Measurements from ENCODE around the gene SPINK1. TPM values are rescaled to one million over a fixed set of nuclear protein-coding genes. Genes with fewer than 3 reads are reported as not detected.
"Not testable (repeated sequence)": the region's sequence is repeated elsewhere in the genome, so short reads cannot be mapped to it uniquely, and the experiment has no call there.

Gene SPINK1
- total and polyA plus RNA-seq, 11 donors: 0.50 to 32.4 (median 3.5) TPM; not detected in 3

- 50 to 62% (median 59%) methylated on average over 5 of the region's 5 CpGs for WGBS, 4 donors
These were observed 21.4 kb downstream of the SPINK1 start for GRCh38 chr5:147809830-147810666.

GRCh38 chr5:147805030-147805454 lies 26.4 kb downstream of the SPINK1 start:
- WGBS, 4 donors: 53 to 69% (median 64%) methylated on average over 6 of the region's 6 CpGs
- ATAC-seq (peak in 3 of 4 donors; percentile 24 to 71 (median 56)), DNase-seq (peak in 3 of 5 donors; percentile 10 to 27 (median 21))
- no peaks in the 10 kb centered on the region for H3K9me3 ChIP-seq
- peak overlapping the region in 1 of 12 donors; percentile 62 for H3K27ac ChIP-seq
- no peak overlapping the region for H3K4me3 ChIP-seq
- H3K4me1 ChIP-seq: peaks cover 0 to 15% (median 0%) of the 10 kb centered on the region in 12 donors
- intact Hi-C loops (cut with DNase I): no loop called here
- no peak for TF ChIP-seq CTCF (IDR thresholded peaks at IDR 0.05)
- no peak for TF ChIP-seq POLR2A (IDR thresholded peaks at IDR 0.05)
- H3K36me3 ChIP-seq: no peaks in the 10 kb centered on the region
- peaks cover 0 to 12% (median 0%) of the 10 kb centered on the region in 9 donors for H3K27me3 ChIP-seq

More at GRCh38 chr5:147809830-147810666, 21.4 kb downstream of the SPINK1 start:
- peaks cover 0 to 5% (median 0%) of the 10 kb centered on the region in 12 donors for H3K9me3 ChIP-seq
- H3K27me3 ChIP-seq: peaks cover 0 to 12% (median 0%) of the 10 kb centered on the region in 9 donors
- no peaks in the 10 kb centered on the region for H3K36me3 ChIP-seq
- intact Hi-C loops (cut with DNase I): no loop called here
- peaks cover 0 to 6% (median 0%) of the 10 kb centered on the region in 12 donors for H3K4me1 ChIP-seq
- no peak for DNase-seq
- TF ChIP-seq POLR2A (IDR thresholded peaks at IDR 0.05) (no peak), CTCF (IDR thresholded peaks at IDR 0.05) (no peak)
- no peak for ATAC-seq
- no peak overlapping the region for H3K27ac ChIP-seq
- no peak overlapping the region for H3K4me3 ChIP-seq

GRCh38 chr5:147804334-147804733 lies 27.1 kb downstream of the SPINK1 start:
- intact Hi-C loops (cut with DNase I): no loop called here
- H3K27me3 ChIP-seq: peaks cover 0 to 12% (median 0%) of the 10 kb centered on the region in 9 donors
- peaks cover 0 to 15% (median 0%) of the 10 kb centered on the region in 12 donors for H3K4me1 ChIP-seq
- peak overlapping the region in 1 of 12 donors; percentile 52 for H3K27ac ChIP-seq
- no peaks in the 10 kb centered on the region for H3K36me3 ChIP-seq
- 61 to 69% (median 66%) methylated on average over 3 of the region's 3 CpGs for WGBS, 4 donors
- H3K4me3 ChIP-seq: no peak overlapping the region
- ATAC-seq: no peak
- DNase-seq: no peak
- TF ChIP-seq CTCF (IDR thresholded peaks at IDR 0.05) (no peak), POLR2A (IDR thresholded peaks at IDR 0.05) (no peak)
- H3K9me3 ChIP-seq: no peaks in the 10 kb centered on the region

GRCh38 chr5:147803926-147804325 lies 27.5 kb downstream of the SPINK1 start:
- peaks cover 0 to 15% (median 0%) of the 10 kb centered on the region in 12 donors for H3K4me1 ChIP-seq
- ATAC-seq: no peak
- intact Hi-C loops (cut with DNase I): no loop called here

GRCh38 chr5:147803161-147803560 lies 28.3 kb downstream of the SPINK1 start:
- H3K9me3 ChIP-seq; intact Hi-C loops (cut with DNase I); H3K4me3 ChIP-seq; DNase-seq; H3K27ac ChIP-seq; H3K36me3 ChIP-seq; ATAC-seq: not testable (repeated sequence)
- Histone ChIP-seq H3K4me1 (peaks cover 0 to 15% (median 0%) of the 10 kb centered on the region in 12 donors), H3K27me3 (peaks cover 0 to 12% (median 0%) of the 10 kb centered on the region in 9 donors)
- 45 to 67% (median 56%) methylated on average over 3 of the region's 3 CpGs for WGBS, 4 donors

More at GRCh38 chr5:147803926-147804325, 27.5 kb downstream of the SPINK1 start:
- DNase-seq: no peak
- Histone ChIP-seq H3K27me3 (peaks cover 0 to 12% (median 0%) of the 10 kb centered on the region in 9 donors), H3K4me3 (no peak overlapping the region), H3K9me3 (no peaks in the 10 kb centered on the region), H3K27ac (no peak overlapping the region), H3K36me3 (no peaks in the 10 kb centered on the region)
- TF ChIP-seq CTCF (IDR thresholded peaks at IDR 0.05): no peak
- TF ChIP-seq POLR2A (IDR thresholded peaks at IDR 0.05): no peak
- 0 to 59% (median 25%) methylated on average over 1 of the region's 1 CpG for WGBS, 4 donors

All from heart left ventricle (tissue), 16 donors.